GM18505 (cell line): Measurements from ENCODE around the gene MAPK8.

Experiments
- ATAC-seq: cut with Tn5 transposase; IDR thresholded peaks from one replicate; pipeline ENCODE4 v1.9.1; 2021; ENCODE audit not compliant: unreplicated experiment
- POLR2A ChIP-seq: IDR thresholded peaks from 4 replicates; pipeline ENCODE4 v1.6.1; 2011; ENCODE audit warnings: borderline replicate concordance; ENCODE audit not compliant: insufficient read depth, insufficient read length; ENCODE audit errors: extremely low read depth

MAPK8 gene

DNA sequence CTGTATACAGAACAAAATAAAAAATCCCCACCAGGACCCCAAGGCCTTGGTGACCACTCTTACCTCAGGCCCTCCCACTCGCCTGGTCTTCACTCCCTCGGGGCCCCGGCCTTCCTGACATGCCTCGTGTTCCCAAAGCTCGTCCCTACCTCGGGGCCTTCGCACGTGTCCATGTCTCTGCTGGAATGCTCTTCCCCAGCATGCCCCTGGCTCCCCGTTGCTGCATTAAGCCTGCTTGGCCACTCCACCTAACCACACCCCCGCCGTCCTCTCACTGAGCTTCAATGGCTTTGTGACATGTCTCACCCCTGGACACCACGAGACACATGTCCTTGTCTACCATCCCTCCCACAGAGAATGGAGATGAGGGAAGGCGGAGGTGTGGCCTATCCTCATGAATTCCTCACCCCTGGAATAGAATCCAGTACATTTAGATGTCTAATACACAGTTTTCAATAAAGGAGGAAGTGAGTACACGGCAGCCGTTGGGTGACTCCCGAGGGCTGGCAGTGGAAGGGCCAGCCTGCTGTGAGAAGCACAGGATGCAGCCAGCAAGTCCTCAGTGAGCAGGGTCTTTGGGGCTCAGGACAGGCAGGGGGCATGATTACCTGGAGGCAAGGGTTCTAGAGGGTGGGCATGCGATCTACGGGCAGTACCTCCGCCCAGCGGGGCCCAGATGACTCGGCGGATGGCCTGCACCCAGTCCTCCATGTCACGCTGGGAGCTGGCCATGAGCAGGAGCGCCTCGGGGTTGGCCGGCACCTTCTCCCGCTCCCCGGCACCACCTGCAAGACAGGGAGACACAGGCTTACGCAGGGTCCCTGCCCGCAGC, 172.7 kb downstream of the MAPK8 start:
- no peak for ATAC-seq
- no peak for TF ChIP-seq POLR2A

DNA sequence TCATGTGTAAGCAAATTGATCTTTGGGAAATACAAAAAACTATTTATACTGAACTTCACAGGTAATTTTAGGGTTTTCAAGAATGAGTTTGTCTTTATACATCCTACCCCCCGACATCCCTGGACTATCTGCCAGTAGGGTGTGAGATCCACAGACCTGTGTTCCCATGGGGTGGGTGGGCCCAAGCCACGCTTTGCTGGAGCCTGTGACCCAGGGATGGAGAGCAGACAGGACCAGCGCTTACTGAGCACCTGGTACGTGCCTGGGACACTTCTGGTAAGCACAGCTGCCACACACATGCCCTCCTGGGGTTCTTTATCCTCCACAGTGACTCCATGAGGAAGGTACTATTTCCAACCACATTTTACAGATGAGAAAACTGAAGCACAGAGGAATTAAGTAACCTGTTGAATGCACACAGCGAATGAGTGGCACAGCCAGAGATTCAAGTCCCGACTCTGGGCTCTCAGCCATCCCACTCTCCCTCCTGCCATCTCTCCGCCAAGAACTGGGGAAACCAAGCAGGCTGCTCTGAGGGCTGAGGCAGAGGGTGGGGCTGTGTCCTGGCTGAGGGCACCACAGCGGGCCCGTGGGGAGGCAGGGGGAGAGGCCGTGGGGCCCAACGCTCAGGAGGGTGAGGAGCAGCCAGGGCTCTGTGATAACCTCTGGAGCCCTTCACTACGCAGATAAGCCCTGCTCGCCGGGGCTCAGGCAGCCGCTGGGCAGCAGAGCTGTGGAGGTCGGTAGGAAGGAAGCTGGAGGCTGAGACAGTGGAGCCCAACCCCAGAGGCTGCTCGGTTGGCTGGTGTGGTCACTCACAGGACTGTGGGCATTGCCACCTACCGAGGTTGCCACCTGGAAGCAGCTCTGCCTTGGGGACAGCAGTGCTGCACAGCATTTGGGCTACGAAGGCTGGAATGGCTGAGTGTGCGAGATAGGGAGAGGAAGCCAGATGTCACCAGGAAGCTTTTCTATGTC, 174.2 kb downstream of the MAPK8 start:
- TF ChIP-seq POLR2A = no peak
- no peak for ATAC-seq

DNA sequence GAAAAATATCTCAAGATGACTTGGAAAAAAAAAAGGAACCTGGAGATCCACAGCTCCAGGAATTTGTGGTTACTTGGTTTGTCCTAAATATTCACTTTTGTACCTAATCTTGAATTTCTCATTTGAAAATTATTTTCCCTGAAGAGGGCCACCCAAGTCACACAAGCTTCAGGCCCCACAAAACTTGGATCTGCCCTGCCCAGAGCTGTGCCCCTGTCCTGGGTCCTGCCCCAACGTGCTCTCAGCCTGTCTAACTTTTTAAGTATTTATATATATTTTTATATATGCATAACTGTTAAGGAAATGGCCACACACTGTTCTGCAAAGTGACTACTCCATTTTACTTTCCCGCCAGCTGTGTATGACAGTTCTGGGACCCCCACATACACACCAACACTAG, 174.9 kb downstream of the MAPK8 start:
- ATAC-seq = no peak
- TF ChIP-seq POLR2A = no peak

DNA sequence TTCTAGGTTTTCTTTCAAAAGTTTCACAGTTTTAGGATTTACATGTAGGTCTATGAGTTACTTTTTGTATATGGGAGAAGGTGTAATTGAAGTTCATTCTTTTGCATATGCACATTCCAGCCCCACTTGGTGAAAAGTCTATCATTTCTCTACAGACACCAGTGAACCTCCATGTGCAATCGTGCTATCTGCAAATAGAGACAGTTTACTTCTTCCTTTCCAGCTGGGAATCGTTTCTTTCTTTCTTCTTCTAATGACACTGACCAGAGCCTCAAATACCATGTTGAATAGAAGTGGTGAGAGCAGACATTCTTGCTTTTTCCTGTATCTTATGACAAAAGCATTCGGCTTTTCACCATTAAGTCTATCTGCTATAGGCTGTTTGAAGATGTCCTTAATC, 175.7 kb downstream of the MAPK8 start:
- no peak for ATAC-seq

DNA sequence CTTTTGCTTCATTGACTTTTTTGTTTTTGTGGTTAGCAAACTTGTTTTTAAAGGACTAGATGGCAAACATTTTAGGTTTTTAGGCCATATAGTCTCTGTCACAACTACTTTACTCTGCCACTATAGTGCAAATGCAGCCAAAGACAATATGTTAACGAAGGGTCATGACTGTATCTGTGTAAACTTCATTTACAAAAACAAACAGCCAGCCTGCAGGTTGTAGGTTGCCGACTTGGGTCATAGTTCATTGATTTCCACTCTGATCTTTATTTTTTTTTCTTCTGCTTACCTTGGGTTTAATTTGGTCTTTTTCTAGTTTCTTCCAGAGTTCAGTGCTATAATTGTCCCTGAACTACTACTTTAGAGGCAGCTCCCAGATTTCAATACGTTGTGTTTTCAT, 178.4 kb downstream of the MAPK8 start:
- TF ChIP-seq POLR2A = no peak
- ATAC-seq = no peak

More for the DNA sequence above, 175.7 kb downstream of the MAPK8 start:
- TF ChIP-seq POLR2A = no peak

DNA sequence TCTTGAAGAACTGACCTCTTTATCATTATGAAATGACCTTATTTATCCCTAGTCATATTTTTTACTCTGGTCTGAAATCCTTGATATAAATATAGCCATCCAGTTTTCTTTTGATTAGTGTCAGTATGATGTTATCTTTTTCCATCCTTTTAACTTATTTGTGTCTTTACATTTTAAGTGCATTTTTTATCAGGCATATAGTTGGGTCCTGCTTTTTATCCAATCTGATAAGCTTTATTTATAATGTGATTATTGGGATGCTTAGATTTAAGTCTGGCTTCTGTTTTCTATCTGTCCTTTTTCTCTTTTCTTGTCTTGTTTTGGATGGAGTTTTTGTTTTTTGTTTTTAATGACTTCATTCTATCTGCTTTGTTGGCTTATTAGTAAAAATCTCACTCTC, 179.2 kb downstream of the MAPK8 start:
- TF ChIP-seq POLR2A = no peak
- ATAC-seq = no peak

DNA sequence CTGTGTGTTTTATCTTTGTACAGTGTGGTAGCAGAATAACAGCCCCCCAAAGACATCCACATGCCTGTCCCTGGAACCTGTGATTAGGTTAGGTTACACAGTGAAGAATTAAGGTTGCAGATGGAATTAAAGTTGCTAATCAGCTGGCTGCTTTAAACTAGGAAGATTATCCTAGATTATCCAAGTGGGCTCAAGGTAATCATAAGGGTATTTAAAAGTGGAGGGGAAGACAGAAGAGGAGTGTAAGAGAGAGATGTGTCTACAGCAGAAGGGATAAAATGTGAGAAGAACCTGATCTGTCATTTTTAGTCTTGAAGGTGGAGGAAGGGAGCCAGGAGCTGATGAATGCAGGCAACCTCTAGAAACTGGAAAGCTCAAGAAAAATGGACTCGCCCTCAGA, 180.8 kb downstream of the MAPK8 start:
- ATAC-seq = no peak
- no peak for TF ChIP-seq POLR2A
